Neural progenitor cell (in vitro differentiated cells): Measurements from ENCODE around the gene MSANTD2.

Experiments used
- CTCF ChIP-seq: fragments of 200-600 bp; sonication (generic); IDR thresholded peaks from 2 replicates; pipeline ENCODE4 v1.5.1; 2017; ENCODE audit warnings: antibody characterized with exemption, mild to moderate bottlenecking
- EZH2 ChIP-seq: fragments of 200-600 bp; sonication (generic); IDR thresholded peaks from 2 replicates; pipeline ENCODE4 v1.6.1; 2017; ENCODE audit warnings: antibody characterized with exemption, mild to moderate bottlenecking, moderate library complexity

GRCh38 chr11:124841201-124841600 is 41.0 kb upstream of the MSANTD2 start:
- no peak for TF ChIP-seq EZH2
- no peak for TF ChIP-seq CTCF
